ENCODE data around the gene B3GNT2. TPM values are rescaled to one million over a fixed set of nuclear protein-coding genes. Genes with fewer than 3 reads are reported as not detected.

Gene B3GNT2
- total and polyA plus RNA-seq, 9 of the 15 experiments (the other 6 are each of a cell fraction or from before 2014, with no cell fraction given): 6.0 to 38.9 (median 25.0) TPM

DNA sequence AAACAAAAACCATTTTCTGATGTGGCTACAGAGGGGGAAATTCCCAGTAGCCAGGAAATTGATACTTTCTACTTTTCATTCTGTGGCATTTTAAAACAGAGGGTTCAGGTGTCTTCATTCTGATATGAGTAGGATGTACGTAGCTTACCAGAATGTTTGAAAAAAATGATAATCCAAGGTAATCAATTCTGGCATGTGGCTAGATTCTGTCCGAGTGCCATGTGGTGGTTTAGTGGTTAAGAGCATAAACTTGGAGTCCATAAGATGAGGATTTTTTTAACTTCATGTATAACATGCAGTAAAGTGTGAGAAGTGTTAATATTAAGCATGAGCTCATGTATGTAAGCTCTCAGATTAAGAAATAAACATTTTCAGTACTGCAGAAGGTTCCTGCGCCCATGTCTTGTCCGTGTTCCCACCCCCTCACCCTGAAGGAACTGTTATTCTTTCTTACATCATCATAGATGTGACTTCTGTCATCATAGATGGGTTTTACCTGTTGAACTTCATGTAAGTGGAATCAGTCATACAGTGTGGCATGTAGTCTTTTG, 4.5 kb downstream of the B3GNT2 start:
- WGBS (ENCODE audit: insufficient coverage, low coverage, missing lambda C conversion rate): 45% methylated on average over 4 of the region's 4 CpGs

DNA sequence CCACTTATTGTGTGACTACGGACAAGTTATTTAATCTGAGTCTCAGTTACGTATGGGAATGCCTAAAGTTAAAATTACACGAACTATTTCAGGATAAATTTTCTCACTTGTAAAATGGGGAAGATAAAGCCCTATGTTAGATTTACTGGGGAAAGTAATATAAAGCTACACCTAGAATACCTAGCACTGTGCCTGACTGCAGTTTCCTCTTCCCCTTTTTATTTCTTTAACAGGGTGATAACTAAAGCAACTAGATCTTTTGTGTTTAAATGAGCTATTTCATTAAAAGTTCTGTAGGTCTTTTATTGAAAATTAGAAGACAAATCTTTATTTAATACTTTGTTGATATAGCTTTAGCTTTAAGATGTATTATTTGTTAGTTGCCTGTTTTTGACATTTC, 5.0 kb downstream of the B3GNT2 start:
- Histone ChIP-seq H3K36me3 (ENCODE audit: control insufficient read depth, insufficient read depth, low read length) (peaks cover 7% of the 10 kb centered on the region; the same call in 1 of the 3 replicates), H3K9ac (ENCODE audit: insufficient read depth in 1 of 2, low read depth in 2 of 2, low read length in 2 of 2) (no peak overlapping the region), H3K4me1 (replicated peaks in 1 of 2; ENCODE audit: control insufficient read depth in 2 of 2, insufficient read depth in 2 of 2, low read length in 2 of 2) (peaks cover 25 to 46% of the 10 kb centered on the region in 2 experiments), H3K4me2 (ENCODE audit: insufficient read depth, low read length) (peak overlapping the region; percentile 1; the same call in 1 of the 2 replicates), H3K4me3 (no peak overlapping the region), H3K79me2 (ENCODE audit: control insufficient read depth, insufficient read depth, low read length) (peaks cover 100% of the 10 kb centered on the region), H3K27me3 (ENCODE audit: control insufficient read depth in 2 of 2, insufficient read depth in 2 of 2, low read length in 2 of 2) (no peaks in the 10 kb centered on the region), H3K9me1 (ENCODE audit: control insufficient read depth, insufficient read depth, low read length) (peaks cover 3% of the 10 kb centered on the region), H2AFZ (ENCODE audit: low read depth, low read length) (no peak overlapping the region), H3K27ac (ENCODE audit: extremely low read depth, low read depth, low read length) (no peak overlapping the region), H4K20me1 (replicated peaks; ENCODE audit: control insufficient read depth, insufficient read depth, low read length) (peaks cover 47% of the 10 kb centered on the region), H3K9me3 (replicated peaks; ENCODE audit: control insufficient read depth, insufficient read depth, low read depth, low read length) (no peaks in the 10 kb centered on the region)
- intact Hi-C loops (cut with micrococcal nuclease) (no loop called here), in situ Hi-C loops (cut with MboI) (no loop called here)
- no peak for ATAC-seq
- POLR2A ChIA-PET: interaction anchor here (0.7 to 0.9 kb wide), 3 partner anchors 15 to 1641 kb away, joined by 3 read pairs; partner anchors contain the start of gene UGP2
- WGBS (ENCODE audit: insufficient coverage, low coverage, missing lambda C conversion rate): 72% methylated on average over 3 of the region's 3 CpGs
- TF ChIP-seq SPI1 (IDR thresholded peaks at IDR 0.05; ENCODE audit: borderline replicate concordance, low read depth, low read length): peak; percentile 51; the same call in 1 of the 2 replicates
- no peak for TF ChIP-seq BDP1 (IDR thresholded peaks at IDR 0.05; ENCODE audit: insufficient read depth, insufficient read length)
- no peak for FAIRE-seq
- no peak for DNase-seq (ENCODE audit: extremely low read depth in 1 of 4, low spot score in 3 of 4)
- CTCF ChIA-PET (ENCODE audit: low intra/inter-chr PET ratio): no interaction called here
- no TSS peak for BruUV-seq (replicated peaks)

More for the DNA sequence above, 4.5 kb downstream of the B3GNT2 start:
- in situ Hi-C loops (cut with MboI): no loop called here
- POLR2A ChIA-PET: interaction anchor here (0.7 to 0.9 kb wide), 2 partner anchors 103 to 1641 kb away, joined by 3 read pairs; partner anchors contain the start of gene UGP2
- TF ChIP-seq POLR2AphosphoS5 (IDR thresholded peaks at IDR 0.05; ENCODE audit: control insufficient read depth, insufficient read depth, low read depth, low read length) (no peak), MYBL2 (IDR thresholded peaks at IDR 0.05; ENCODE audit: low read depth) (no peak), MYBL2 (CRISPR knock-in tag; IDR thresholded peaks at IDR 0.05; ENCODE audit: borderline replicate concordance) (no peak)
- TF ChIP-seq, protein P1, sequence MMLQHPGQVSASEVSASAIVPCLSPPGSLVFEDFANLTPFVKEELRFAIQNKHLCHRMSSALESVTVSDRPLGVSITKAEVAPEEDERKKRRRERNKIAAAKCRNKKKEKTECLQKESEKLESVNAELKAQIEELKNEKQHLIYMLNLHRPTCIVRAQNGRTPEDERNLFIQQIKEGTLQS (IDR thresholded peaks at IDR 0.05): peak; percentile 73
- TF ChIP-seq, protein P1 (CRISPR knock-in tag; conservative IDR thresholded peaks at IDR 0.05): no peak
- Histone ChIP-seq H3K36me3 (ENCODE audit: control insufficient read depth, insufficient read depth, low read length) (peaks cover 3% of the 10 kb centered on the region; the same call in 1 of the 3 replicates), H3K4me1 (replicated peaks in 1 of 2; ENCODE audit: control insufficient read depth in 2 of 2, insufficient read depth in 2 of 2, low read length in 2 of 2) (peaks cover 30 to 46% of the 10 kb centered on the region in 2 experiments), H3K9me3 (replicated peaks; ENCODE audit: control insufficient read depth, insufficient read depth, low read depth, low read length) (no peaks in the 10 kb centered on the region), H3K4me3 (no peak overlapping the region), H2AFZ (ENCODE audit: low read depth, low read length) (no peak overlapping the region), H3K4me2 (ENCODE audit: insufficient read depth, low read length) (peak overlapping the region; percentile 1; the same call in 1 of the 2 replicates), H3K79me2 (ENCODE audit: control insufficient read depth, insufficient read depth, low read length) (peaks cover 95% of the 10 kb centered on the region), H3K27me3 (ENCODE audit: control insufficient read depth in 2 of 2, insufficient read depth in 2 of 2, low read length in 2 of 2) (no peaks in the 10 kb centered on the region), H3K27ac (ENCODE audit: extremely low read depth, low read depth, low read length) (no peak overlapping the region), H3K9ac (ENCODE audit: insufficient read depth in 1 of 2, low read depth in 2 of 2, low read length in 2 of 2) (no peak overlapping the region), H4K20me1 (replicated peaks; ENCODE audit: control insufficient read depth, insufficient read depth, low read length) (peaks cover 42% of the 10 kb centered on the region), H3K9me1 (ENCODE audit: control insufficient read depth, insufficient read depth, low read length) (peaks cover 3% of the 10 kb centered on the region)
- intact Hi-C loops (cut with micrococcal nuclease): no loop called here
- DNase-seq (ENCODE audit: extremely low read depth in 1 of 4, low spot score in 3 of 4): no peak
- FAIRE-seq: peak; percentile 46
- no peak for ATAC-seq
- BruUV-seq (replicated peaks): no TSS peak
- CTCF ChIA-PET (ENCODE audit: low intra/inter-chr PET ratio): no interaction called here

Data from K562 (cell line).